NCI-H146 treated with DMSO at 0.1 percent for 48 hours (cell line): ENCODE measurements around the gene DIP2C.

Source experiments
- DNase-seq: peaks from one replicate; lab custom pipeline; 2025; ENCODE audit not compliant: unreplicated experiment; lab: John Stamatoyannopoulos, UW

The DIP2C gene

GRCh38 chr10:580778-581177, 108.7 kb downstream of the DIP2C start:
- DNase-seq = no peak

- no peak for DNase-seq
These were observed 113.4 kb downstream of the DIP2C start for GRCh38 chr10:576130-576465.

GRCh38 chr10:575402-576129, 113.9 kb downstream of the DIP2C start:
- DNase-seq = no peak

- DNase-seq = no peak
These were observed 116.8 kb downstream of the DIP2C start for GRCh38 chr10:572696-573095.

GRCh38 chr10:571688-572451, 117.6 kb downstream of the DIP2C start:
- DNase-seq = no peak

GRCh38 chr10:571166-571565, 118.3 kb downstream of the DIP2C start:
- DNase-seq = no peak

GRCh38 chr10:570628-571163, 118.8 kb downstream of the DIP2C start:
- DNase-seq = no peak

GRCh38 chr10:569961-570627, 119.4 kb downstream of the DIP2C start:
- no peak for DNase-seq

GRCh38 chr10:568848-569247, 120.6 kb downstream of the DIP2C start:
- DNase-seq = no peak

- DNase-seq = no peak
These were observed 121.6 kb downstream of the DIP2C start for GRCh38 chr10:567869-568268.

- no peak for DNase-seq
These were observed 123.1 kb downstream of the DIP2C start for GRCh38 chr10:566241-566885.

GRCh38 chr10:565676-566075, 123.8 kb downstream of the DIP2C start:
- no peak for DNase-seq

GRCh38 chr10:565146-565545, 124.3 kb downstream of the DIP2C start:
- DNase-seq = no peak

GRCh38 chr10:563827-564226, 125.6 kb downstream of the DIP2C start:
- DNase-seq = no peak

- no peak for DNase-seq
These were observed 127.3 kb downstream of the DIP2C start for GRCh38 chr10:562142-562541.

- DNase-seq = no peak
These were observed 127.7 kb downstream of the DIP2C start for GRCh38 chr10:561721-562120.

- DNase-seq = no peak
These were observed 129.0 kb downstream of the DIP2C start for GRCh38 chr10:560314-560992.

- no peak for DNase-seq
These were observed 129.8 kb downstream of the DIP2C start for GRCh38 chr10:559767-560047.

GRCh38 chr10:558891-559766, 130.3 kb downstream of the DIP2C start:
- no peak for DNase-seq

- DNase-seq = no peak
These were observed 131.1 kb downstream of the DIP2C start for GRCh38 chr10:558364-558763.
